GM21447 (cell line): ENCODE results near the gene TMEM63C.

ENCODE experiments used
- ATAC-seq: cut with Tn5 transposase; IDR thresholded peaks from one replicate; pipeline ENCODE4 v1.9.1; 2021; ENCODE audit not compliant: unreplicated experiment

Gene TMEM63C

DNA sequence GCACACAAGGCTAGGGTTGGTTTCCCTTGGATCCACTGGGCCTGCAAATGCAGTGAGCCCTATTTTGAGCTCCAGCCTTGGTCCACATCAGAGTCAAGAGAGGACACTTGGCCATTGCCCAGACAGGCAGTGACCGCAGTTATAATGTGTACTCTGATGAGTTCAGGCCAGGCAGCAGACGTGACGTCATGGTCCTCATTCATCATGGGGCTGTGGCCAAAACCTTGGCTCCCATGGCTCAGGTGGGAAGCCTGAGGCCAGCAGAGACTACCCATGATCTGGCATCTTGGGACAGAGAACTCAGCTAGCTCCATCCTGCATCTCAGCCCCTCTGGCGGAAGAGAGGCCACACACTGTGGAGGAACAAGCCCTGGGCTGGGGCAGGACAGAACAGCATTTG is 16.4 kb downstream of the TMEM63C start:
- no peak for ATAC-seq

DNA sequence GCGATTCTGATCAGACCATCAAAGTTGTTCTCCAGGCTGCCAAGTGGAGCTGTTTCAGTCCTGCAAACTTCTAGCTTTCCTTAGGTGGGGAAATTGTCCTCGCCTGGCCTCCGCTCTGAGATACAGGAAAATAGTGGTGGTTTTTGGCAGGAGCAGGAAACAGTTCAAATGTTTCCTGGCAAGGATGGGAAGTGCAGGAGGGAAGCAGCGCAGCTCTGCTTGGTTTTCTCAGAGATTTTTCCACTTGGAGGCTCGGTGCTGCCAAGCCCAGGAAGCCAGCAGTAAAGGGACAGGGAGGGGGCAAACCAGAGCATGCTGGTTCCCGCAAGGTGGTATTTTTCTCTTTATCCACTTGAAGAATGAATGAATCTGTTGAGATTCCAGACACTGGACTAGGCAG is 17.0 kb downstream of the TMEM63C start:
- ATAC-seq = no peak

DNA sequence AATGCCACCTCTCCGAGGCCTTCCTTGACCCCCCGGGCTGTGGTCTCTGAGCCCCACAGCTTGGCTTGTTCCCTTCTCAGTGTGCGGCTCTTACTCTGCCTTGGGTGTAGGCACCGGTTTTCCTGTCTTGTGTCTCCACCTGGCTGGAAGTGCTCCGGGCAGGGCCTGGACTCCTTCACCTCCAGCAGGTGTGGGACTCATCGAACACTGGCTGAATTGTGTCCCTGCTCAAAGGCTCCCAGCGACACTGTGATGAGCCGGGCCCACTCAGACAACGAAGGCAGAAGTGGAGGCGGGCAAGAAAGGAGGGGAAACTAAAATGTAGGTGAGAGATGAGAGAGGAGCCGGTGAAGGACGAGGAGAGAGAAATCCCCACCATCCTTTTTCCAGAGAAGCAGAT is 18.0 kb downstream of the TMEM63C start:
- ATAC-seq = no peak

DNA sequence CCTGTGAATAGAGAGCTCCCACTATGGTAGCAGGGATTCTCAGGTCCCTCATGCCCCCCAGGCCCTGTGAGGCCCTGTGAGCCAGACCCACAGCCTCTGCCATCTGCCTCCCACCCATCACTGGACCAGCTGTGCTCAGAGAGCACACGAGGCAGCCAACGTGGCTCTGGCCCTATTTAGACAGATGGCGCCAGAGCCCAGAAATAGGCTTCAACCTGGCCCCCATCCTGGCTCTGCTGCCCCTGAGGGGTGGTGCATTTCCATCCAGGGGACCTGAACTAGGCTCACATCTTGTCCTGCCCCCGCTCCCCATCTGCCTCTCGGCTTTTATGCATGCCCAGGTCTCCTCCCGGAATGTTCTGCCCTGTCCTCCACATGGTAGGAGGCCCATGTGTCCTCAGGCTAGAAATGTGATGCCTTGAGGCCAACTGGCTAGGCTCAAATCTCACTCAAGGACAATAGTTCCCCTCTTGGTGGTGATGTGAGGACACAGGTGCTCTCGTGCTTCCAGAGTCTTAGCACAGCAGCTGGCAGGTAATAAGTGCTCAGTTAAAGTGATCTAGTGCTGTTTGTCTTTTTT is 18.9 kb downstream of the TMEM63C start:
- no peak for ATAC-seq

- no peak for ATAC-seq
Observed at GRCh38 chr14:77201696-77202095, 20.1 kb downstream of the TMEM63C start.

- ATAC-seq = no peak
Observed at GRCh38 chr14:77203611-77204458, 22.2 kb downstream of the TMEM63C start.

- ATAC-seq = no peak
Observed at GRCh38 chr14:77204459-77204771, 22.8 kb downstream of the TMEM63C start.

GRCh38 chr14:77204907-77205306 is 23.3 kb downstream of the TMEM63C start:
- ATAC-seq = no peak

- no peak for ATAC-seq
Observed at GRCh38 chr14:77205566-77205965, 24.0 kb downstream of the TMEM63C start.

DNA sequence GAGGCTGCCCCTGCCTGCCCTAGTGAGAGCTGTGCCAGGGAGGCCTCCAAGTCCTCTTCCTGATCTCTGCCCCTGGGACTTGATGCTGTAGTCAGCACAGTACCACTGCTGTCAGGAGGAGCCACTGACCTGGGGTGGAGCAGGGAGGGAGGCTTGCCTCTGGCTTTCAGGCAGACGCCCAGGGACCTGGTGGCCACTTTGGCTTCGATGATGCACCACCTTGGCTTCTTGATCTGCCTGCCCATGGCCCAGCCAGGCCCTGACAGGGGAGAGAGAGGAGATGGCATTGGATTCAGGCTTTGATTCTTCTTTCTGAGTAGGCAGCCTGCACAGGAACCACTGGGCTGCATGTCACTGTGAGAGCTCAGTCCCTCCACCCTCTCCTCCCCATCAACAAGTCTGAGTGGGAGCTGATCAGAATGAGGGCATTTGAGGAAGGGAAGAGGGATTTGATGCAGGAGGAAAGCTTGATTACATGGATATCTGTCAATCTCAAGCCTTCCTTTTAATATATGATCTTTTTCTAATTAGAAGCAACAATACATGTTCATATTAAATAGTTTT is 24.7 kb downstream of the TMEM63C start:
- no peak for ATAC-seq

DNA sequence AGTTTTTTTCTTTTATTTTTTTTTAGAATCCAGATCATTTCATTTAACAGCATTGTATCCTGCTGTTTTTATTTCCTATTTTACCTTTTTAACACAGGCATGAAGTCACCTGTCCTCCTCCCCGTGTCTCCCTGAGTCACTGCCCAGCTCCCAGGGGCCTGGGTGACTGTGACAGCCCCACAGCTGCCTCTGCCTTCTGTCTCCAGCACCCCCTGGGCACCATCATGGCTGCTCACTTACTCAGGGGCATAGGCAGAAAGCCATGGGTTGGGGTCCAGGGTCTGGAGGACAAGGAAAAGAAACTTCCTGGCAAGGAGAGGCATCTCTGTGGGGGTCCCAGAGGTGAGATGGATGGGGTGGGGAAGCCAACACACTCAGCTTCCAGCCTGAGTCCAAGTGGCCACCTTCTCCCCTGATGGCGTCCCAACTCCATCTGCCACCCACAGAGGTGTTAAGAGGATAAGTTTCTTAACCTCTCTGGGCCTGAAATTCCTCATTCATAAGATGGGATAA is 25.3 kb downstream of the TMEM63C start:
- ATAC-seq = no peak

DNA sequence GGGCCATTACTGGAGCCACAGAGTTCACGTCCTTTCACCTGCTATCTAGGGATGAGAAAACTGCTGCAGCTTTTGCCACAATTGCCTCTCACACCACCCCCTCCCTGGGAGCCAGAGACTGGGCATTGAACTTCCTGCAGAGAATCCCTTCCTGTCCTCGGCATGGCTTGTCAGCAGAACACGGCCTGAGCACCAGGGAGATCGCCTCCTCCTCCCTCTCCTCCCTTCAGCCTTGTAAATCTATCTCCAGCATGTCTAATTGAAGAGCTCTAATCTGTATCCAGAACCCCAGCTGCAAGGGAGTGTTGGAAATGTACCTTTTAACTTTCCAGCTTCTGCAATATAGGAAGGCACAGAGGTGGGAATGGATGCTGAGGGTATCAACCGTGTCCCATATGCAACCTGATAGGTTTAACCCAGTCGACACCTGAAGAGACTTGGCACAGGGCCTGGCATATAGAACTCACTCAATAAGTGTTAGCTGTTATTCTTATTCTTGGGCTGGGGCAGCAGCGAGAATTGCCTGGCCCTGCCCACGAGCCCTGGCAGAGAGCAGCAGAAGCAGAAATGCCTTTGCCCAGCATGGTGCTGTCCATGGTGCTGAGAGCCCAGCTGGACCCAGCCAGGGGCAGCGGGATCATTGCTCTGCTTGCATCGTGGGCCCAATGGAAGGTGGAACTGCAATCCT is 26.8 kb downstream of the TMEM63C start:
- no peak for ATAC-seq

- ATAC-seq = no peak
Observed at GRCh38 chr14:77208979-77209318, 27.4 kb downstream of the TMEM63C start.

GRCh38 chr14:77212097-77212870 is 30.7 kb downstream of the TMEM63C start:
- no peak for ATAC-seq

GRCh38 chr14:77212943-77213678 is 31.5 kb downstream of the TMEM63C start:
- ATAC-seq = peak; percentile 65

DNA sequence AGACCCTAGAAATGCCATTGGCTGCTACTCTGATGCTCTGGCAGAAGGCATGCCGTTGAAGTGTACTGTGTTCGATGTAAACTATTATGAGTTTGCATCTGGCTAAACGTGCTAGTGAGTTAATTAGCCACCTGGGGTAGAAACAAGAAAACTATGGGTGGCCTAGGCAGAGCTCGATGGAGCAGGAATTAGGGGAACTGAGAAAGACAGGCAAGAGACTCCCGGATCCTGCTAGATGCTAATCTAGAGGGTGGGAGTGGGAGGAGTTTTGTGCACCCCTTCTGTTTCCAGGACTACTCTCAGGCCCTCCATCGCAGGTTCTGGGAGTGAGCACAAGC is 32.0 kb downstream of the TMEM63C start:
- ATAC-seq = no peak

DNA sequence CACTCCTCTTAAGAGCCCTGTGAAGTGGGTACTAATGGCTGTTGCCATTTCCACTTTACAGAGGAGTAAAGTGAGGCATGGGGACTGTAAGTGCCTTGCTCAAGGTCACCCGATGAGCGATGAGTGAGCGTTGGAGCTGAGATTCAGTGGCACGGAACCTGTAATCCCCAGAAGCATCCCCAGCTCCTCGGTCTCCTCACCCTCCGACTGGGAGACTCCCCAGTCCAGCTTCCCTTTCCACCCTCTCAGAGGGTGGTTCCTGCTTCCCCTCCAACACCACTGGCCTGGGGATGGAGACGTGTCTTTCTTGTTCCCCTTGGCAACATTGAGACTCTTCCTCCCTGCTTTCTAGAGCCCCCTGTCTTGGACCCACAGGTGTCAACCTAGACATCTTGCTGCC is 32.6 kb downstream of the TMEM63C start:
- ATAC-seq = no peak

DNA sequence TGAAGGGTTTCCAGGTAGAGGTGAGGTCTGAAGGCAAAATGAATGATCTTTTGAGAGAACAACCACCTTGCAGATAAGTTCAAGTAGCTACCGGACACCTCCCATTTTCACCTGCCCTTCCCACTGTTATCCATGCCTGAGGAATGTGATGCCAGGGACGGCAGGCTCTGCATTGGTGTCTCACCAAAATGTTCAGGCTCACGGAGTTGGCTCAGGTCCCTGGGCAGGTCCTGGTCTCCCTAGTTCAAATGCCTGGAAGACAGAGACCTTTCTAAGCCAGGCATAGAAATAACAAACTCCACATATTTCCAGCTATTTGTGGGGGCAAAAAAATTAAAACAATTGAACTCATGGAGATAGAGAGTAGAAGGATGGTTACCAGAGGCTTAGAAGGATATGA is 36.0 kb downstream of the TMEM63C start:
- ATAC-seq = no peak

- no peak for ATAC-seq
Observed at GRCh38 chr14:77219591-77219990, 38.0 kb downstream of the TMEM63C start.

- ATAC-seq = no peak
Observed at GRCh38 chr14:77220246-77221017, 38.8 kb downstream of the TMEM63C start.
